Epidermal melanocyte (primary cell): ENCODE results near the gene LZTR1.

Experiments used
- DNase-seq: peaks from one replicate; pipeline ENCODE4 v3.0.0; 2011; ENCODE audit warnings: low spot score; ENCODE audit not compliant: insufficient read length

The LZTR1 gene

DNA sequence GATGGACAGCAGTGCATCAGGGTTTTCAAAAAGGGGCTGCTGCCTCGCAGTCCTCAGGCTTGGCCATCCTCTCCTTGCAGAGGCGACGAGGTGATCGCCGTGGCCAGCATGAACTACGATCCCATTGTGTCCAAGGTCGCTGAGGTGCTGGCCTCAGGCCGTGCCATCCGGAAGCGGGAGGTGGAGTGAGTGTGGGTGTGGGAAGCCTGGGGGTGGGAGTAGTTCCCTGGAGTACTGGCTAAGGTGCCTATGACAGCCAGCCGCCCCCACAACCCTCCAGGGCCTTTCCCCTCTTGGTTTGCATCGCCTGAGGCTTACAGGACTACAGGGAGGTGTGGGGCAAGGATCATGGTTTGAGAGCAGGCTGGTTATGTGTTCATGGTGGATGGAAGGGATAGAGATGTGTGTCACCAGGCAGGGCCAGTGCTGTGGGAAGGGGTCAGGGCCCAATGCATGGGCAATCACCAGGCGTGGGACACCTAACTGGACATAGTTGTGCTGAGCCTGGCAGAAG lies 2.1 kb upstream of the LZTR1 start:
- DNase-seq = no peak

DNA sequence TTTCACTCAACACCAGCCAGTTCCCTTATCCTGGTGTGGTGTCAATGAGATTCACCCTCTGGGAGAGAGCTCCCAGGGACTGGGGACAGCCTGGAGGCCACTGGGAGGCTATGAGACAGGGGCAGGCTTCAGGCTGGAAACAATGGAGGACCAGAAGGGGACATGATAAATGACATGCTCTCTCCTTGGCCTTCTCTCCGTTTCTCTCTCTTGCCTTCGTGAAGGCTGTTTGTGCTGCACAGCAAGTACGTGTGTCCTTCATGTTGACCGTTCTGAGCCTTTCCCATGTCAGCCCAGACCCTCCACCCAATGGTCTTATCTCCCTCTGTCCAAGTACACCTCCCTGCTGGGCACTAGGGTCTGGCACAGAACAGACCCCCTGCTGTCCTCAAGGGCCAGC lies 1.6 kb upstream of the LZTR1 start:
- no peak for DNase-seq

DNA sequence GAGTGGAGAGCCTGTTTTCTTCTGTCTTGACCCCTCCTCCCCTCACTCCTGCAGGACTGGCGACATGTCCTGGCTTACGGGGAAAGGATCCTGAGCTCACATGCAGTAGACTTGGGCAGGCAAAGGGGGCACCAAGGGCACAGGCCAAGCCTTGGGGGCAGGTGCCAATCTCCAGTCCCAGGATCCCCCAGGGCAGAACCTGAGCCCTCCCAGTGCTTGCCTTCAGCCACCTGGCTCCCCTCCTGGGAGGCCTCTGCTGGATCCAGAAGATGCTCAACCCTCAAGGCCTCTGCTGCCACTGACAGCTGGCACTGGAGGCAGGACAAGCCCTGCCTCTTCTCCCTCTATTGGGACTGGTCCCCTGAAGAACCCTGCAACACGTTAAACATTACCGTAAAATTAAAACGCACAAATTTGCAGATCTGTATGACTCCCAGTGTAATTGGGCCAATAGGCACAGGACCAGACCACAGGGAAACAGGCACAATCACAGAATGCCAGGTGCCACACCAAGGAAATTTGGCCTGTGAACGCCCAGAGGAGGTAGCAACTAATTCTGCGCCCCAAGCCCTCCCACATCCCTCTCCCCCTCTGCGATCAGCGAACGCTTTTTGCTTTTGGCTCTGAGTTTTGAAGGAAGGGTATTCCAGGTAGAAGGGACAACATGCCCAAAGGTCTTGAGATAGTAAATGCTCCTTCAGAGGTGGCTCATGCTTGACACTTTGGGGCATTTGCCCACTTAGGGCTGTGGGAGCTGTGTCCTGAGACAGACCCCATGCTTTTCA lies 967 bp upstream of the LZTR1 start:
- no peak for DNase-seq

DNA sequence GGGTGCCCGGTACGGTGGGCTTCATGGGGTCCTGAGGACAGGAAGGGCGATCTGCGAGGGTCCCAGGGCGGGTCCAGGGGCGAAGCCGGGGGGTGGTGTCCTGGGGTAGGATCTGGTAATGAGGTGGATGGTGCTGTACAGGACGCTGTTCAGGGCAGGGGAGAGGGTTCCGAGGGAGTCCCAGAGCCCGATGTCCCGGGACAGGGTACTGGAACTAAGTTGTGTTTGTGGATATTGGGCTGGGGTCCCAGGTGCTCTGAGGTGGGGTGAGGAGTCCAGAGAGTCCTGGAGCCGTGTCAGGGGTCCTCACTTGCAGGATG lies 426 bp downstream of the LZTR1 start:
- DNase-seq = no peak

DNA sequence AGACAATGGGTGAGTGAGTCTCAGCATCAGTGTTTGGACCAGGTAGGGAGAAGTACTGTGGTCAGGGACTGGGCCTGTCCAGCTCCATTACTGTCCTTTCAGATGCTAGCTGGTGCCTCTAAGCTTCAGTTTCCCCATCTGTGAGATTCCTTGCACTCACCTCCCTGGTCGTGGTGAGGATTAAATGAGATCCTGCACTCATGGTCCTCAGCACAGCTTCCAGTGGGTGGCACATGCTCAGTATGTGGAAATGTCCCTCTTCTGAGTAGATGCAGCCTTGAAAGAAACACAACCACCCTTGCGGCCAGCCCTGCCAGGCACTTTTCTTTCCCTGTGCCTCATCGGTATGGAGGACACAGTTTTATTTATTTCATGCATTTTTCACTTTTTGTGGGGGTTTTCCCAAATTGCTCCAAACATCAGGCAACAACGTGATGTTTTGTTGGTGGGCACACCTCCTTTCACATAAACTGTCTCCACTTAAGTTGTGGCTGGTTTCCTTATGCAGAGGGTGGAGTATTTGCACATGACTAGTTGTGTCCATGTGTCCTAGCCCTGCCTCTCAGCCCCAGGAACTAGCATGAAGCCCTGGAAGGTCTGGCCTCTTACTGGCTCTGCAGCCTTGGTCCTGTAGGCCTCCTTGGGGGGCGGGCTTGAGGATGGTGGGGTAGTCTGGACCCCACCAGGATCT lies 1.1 kb downstream of the LZTR1 start:
- DNase-seq = no peak

DNA sequence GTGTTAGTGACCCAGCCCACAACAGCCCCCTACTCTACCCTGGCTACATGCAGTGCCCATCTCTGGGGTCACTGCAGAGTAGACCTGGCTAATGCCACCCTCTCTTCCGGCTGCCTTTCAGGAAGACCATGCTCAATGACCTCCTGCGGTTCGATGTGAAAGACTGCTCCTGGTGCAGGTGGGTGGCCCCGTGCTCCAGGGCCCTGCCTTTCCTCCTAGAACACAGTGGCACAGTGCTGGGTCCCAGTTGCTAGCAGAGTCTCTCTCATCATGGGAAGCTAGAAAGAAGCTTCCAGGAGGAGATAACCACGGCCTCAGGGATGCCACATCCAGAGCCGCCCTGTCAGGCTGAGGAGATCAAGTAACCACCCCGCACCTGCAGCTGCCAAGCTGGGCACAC lies 3.6 kb downstream of the LZTR1 start:
- DNase-seq = no peak

DNA sequence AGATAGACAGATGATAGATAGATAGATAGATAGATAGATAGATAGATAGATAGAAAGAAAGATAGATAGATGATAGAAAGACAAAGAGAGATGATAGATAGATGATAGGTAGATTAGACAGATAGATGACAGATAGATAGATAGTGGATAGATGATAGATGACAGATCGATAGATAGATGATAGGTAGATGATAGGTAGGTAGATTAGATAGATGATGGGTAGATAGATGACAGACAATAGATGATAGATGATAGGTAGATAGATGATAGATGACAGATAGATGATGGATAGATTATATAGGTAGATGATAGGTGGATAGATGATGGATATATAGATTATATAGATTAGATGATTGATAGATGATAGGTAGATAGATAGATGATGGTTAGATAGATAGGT lies 4.3 kb downstream of the LZTR1 start:
- no peak for DNase-seq

DNA sequence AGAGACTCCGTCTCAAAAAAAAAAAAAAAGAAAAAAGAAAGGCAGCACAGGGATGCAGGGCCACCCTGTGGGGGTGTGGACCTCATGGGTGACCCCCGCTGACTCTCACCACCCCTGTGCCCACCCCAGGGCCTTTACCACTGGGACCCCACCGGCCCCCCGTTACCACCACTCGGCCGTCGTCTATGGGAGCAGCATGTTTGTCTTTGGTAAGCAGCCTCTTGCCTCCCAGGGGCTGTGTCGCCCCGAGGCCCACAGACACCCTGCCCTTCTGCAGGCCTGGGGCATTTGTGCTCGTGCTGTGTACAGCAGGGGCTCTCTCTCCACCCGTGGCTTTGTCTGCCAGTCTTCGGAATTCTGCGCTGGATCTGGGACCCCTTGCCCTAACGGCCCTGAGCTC lies 5.3 kb downstream of the LZTR1 start:
- DNase-seq = no peak

DNA sequence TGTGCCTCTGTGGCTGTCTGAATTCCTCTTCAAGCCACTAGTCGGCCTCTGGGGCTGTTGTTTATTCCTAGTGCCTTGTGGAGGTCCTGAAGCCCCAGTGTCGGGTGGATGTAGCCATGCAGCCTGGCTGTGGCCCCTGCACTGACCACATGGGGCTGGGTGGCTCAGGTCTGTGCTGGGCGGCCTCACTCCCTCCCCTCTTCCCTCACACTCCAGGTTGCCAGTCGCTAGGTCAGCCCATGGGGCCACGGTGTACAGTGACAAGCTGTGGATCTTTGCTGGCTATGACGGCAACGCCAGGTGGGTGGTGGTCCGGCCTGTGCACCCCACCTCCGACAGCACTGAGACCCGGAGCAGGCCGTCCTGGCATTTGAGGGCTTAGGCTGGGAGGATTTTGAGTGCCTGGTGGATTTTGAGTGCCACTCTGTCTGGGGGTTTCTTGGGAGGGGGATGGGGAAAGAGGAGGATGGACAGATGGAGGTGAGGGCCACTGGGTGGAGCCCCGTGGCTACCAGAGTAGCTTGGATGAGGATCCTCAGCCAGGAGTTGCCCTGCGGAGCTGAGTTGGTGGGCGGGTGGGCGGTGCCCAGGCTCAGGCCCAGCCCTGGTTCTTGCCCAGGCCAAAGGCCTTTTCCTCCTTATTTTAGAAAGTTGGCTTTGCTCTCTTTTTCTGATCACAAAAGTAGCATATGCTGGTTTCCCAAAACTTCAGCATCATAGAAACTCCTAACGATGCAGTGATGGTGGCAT lies 6.7 kb downstream of the LZTR1 start:
- no peak for DNase-seq

DNA sequence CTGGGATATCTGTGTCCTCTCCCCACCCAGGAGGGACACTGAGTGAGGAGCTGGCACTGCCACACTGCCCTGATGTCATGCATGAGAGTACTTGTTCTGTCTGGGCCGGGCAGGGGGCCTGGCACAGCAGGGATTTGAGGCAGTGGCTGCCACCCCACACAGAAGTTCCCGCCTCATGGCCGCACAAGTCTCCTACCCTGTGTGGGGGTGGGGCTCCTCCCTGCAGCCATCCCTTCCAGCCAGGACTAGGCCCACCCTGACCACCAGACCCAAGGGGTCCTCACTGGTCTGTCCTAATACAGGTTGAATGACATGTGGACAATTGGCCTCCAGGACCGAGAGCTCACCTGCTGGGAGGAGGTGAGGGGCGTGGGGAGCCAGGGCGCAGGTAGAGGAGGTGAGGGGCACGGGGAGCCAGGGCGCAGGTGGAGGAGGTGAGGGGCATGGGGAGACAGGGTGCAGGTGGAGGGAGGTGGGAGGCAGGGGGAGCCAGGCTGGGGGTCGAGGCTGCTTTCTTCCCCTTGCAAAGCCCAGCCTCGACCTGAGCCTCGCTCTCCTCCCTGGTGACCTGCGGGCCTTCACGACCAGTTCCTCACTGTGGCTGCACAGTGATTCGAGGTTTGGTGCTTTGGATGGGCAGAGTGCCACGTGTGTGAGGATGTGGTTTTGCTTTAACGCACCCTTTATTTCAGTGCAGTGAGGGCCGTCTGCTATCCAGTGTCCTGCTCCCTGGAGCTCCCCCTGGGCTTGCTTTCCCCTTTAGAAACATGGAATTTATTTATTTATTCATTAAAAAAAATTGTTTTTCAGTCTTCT lies 7.4 kb downstream of the LZTR1 start:
- DNase-seq = no peak

DNA sequence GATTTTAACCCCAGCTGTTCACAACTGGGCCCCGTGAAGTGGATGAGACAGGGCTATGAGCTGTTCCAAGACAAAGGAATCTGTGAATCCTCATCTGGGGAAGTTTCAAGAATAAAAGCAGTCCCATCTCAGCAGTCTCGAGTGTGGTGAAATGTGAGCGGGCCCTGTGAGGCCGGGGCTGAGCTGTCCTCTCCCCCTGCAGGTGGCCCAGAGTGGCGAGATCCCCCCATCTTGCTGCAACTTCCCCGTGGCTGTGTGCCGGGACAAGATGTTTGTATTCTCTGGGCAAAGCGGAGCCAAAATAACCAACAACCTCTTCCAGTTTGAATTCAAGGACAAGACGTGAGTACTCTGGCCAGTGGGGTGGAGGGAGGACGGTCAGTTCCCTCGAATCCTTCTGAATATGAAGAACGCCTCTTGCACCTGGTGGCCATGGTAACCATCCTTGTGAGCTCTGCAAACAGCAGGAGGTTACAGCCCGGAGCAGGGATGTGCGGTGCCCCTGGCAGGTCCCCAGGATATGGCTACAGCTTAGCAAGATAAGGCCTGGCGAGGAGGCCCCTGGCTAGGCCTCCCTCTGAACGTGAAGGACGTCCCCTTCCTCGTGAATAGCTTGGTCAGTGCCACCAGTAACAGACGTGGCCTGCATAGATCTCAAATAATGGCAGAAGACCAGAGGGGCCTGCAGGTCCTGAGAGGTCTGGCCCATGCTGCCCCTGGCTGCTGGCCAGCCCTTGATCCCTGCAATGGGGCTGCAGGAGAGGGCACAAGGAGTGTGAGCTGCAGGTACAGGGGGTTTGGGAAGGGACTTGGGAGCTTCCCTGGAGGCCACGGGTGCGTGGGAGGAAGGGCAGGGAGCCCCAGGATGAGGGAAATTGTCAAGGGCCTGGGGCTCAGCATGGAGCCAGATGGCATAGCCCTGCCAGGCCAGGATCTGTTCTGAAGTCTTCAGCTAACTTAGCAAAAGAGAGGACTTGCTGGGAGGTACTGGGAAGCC lies 8.4 kb downstream of the LZTR1 start:
- DNase-seq = no peak

DNA sequence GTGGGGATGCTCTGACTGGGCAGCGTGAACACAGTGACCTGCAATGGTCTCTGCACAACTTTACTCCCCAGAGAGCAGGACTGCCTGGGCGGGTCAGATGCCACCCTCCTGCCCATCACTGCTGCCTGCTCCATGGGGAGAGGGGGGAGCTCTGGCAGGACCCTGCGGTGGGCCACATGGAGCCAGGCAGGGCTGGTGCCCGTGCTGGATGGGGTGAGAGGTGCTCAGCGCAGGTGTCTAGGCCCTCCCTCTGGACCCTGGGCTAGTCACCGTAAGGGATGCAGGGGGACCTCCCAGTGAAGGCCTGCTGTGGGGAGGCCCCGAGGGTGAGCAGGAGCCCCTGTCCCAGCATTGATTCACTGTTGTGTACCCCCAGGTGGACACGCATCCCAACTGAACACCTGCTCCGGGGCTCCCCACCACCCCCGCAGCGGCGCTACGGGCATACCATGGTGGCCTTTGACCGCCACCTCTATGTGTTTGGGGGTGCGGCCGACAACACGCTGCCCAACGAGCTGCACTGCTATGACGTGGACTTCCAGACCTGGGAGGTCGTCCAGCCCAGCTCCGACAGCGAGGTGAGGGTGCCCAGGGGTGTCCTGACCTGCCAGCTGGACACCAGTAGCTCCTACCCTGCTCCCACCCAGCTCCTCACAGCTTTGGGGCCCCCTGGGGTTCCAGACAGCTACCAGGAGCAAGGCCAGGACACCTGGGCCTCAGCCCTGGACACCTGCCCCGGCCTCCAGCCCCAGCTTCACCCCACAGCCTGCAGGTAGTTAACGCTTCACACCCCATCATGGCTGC lies 9.4 kb downstream of the LZTR1 start:
- no peak for DNase-seq

DNA sequence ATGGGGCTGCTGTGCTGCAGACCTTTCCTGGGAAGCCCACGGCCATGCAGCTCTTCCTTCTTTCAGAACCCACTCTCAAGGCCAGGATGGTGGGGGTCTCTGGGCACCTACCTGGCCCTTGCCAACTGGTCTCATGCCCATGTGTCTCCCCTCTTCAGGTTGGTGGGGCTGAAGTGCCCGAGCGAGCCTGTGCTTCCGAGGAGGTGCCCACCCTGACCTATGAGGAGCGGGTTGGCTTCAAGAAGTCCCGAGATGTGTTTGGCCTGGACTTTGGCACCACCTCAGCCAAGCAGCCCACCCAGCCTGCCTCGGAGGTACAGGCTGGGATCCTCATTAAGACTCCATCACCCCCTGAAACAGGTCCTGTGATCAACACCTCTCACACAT lies 10.0 kb downstream of the LZTR1 start:
- no peak for DNase-seq

DNA sequence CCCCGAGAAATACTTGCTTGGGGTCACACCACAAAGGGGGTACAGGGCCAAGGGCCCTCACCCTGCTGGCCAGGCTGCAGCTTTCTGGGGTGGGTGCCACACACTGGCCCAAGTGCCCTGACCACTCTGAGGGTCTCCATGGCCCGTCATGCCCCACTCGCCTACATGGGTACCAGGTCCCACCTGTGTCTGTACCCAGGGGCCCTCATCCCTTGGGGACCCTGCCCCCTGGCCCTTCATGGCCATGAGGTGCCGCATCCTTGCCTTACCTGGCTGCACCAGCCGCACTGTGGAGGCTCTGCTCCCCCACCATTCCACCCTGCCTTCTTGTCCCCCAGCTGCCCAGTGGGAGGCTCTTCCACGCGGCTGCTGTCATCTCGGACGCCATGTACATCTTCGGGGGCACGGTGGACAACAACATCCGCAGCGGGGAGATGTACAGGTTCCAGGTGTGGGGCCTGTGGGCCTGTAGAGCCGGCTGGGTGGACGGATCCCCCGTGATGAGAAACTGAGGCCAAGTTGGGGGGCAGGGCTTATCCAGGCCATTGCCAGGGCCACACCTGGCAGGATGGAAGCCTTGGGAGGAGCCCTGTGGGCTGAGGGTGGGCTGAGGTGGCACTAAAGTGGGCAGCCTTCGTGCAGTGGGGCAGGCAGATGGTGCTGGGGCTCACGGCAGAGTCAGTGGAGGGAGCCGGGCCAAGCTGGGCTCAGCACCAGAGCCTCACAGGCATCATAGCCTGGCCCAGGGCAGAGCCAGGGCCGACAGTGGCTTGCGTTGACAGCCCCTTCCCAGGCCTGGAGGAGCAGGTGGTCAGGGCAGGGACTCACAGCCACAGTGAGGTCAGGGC lies 10.6 kb downstream of the LZTR1 start:
- no peak for DNase-seq

DNA sequence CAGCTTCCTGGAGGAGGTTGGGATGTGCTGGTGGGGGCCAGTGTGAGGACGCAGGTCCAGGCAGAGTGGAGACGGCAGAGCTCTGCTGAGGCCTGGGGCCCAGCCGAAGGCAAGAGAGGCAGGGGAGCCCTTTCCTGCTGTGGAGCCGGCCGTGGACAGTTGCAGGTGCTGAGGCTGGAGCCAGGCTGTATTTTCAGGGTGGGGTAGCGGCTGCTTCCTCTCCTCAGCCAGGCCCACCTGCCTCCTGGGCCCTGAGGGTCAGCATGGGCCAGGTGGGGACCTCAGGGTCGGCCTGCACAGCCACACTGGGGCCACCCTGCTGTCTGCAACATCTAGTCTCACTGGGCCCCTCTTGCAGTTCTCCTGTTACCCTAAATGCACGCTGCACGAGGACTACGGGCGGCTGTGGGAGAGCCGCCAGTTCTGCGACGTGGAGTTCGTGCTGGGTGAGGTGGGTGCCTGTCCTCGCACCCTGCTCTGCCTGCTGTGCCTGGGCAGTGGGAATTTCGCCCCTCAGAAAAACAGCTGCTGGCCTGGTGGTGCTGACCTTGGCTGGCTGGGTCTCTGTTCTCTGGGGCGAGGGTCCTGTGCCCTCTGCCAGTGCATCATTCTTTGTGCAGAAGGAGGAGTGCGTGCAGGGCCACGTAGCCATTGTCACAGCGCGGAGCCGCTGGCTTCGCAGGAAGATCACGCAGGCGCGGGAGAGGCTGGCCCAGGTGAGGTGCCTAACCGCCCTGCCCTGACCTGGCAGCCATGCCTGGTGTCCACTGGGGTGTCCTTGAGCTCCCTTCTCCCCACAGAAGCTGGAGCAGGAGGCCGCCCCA lies 11.4 kb downstream of the LZTR1 start:
- DNase-seq = no peak

DNA sequence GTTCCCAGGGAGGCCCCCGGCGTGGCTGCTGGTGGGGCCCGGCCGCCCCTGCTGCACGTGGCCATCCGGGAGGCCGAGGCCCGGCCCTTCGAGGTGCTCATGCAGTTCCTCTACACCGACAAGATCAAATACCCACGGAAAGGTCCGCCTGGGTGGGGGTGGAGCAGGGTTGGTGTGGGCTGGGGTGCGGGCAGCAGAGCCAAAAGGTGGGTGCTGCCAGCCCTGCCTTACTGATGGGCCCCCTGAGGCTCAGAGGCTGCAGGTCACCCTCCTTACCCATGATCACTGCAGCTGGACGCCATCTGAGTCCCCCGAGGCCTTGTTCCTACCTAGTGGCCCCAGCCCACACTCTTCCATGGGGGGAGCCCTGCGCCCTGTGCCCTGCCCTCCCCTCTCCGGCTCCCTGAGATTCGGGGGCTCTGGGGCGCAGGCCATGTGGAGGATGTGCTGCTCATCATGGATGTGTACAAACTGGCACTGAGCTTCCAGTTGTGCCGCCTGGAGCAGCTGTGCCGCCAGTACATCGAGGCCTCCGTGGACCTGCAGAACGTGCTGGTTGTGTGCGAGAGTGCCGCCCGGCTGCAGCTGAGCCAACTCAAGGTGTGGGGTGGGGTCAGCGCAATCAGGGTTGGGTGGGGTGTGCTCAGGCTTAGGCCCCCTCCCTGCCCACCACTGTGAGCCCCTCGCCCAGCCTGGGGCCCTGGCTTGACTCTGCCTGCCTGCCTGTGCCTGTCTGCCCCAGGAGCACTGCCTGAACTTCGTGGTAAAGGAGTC lies 12.2 kb downstream of the LZTR1 start:
- no peak for DNase-seq

DNA sequence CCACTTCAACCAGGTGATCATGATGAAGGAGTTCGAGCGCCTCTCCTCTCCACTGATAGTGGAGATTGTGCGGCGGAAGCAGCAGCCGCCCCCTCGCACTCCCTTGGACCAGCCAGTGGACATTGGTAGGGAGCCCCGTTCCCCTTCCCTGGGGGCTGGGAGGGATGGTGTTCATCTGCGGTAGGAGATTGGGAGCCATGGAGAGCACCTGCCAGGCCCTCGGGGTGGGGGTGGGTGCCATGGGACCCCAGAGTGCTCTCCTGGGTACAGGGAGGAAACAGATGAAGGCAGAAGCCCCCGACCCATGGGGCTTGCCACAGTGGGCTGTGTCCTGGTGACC lies 12.8 kb downstream of the LZTR1 start:
- DNase-seq = no peak
